WERI-Rb-1 (cell line): ENCODE data around the gene SNAP25.

Experiments
- DNase-seq: peaks from one replicate; pipeline ENCODE4 v3.0.0-alpha.2; 2020
- H3K27ac ChIP-seq: fragments of 250-450 bp; sonication (Bioruptor Pico); 2 replicates; pipeline ENCODE4 v1.5.1; 2020; ENCODE audit warnings: mild to moderate bottlenecking, moderate library complexity
- H3K27me3 ChIP-seq: fragments of 250-450 bp; sonication (Bioruptor Pico); 2 replicates; pipeline ENCODE4 v1.5.1; 2021; ENCODE audit warnings: mild to moderate bottlenecking, low read depth, moderate library complexity; ENCODE audit not compliant: insufficient read depth, severe bottlenecking
- H3K36me3 ChIP-seq: fragments of 250-450 bp; sonication (Bioruptor Pico); 2 replicates; pipeline ENCODE4 v1.5.1; 2020; ENCODE audit warnings: mild to moderate bottlenecking, moderate library complexity
- H3K4me3 ChIP-seq: 2 replicates; pipeline ENCODE4 v1.5.1; 2011; ENCODE audit warnings: low read depth, mild to moderate bottlenecking, control low read depth, low read length
- H3K9me3 ChIP-seq: fragments of 250-450 bp; sonication (Bioruptor Pico); 2 replicates; pipeline ENCODE4 v1.5.1; 2021; ENCODE audit warnings: mild to moderate bottlenecking, moderate library complexity; ENCODE audit not compliant: severe bottlenecking
- CTCF ChIP-seq: IDR thresholded peaks from 2 replicates; pipeline ENCODE4 v1.5.1; 2011; ENCODE audit warnings: low read depth, mild to moderate bottlenecking, control low read depth, inconsistent platforms, low read length

The SNAP25 gene

GRCh38 chr20:10330071-10330470 lies 111.4 kb downstream of the SNAP25 start:
- Histone ChIP-seq H3K4me3 (no peak overlapping the region), H3K9me3 (no peaks in the 10 kb centered on the region), H3K36me3 (no peaks in the 10 kb centered on the region), H3K27ac (no peak overlapping the region), H3K27me3 (no peaks in the 10 kb centered on the region)
- no peak for DNase-seq
- TF ChIP-seq CTCF: no peak

GRCh38 chr20:10332656-10333415 lies 114.2 kb downstream of the SNAP25 start:
- no peak overlapping the region for H3K4me3 ChIP-seq
- DNase-seq: no peak
- no peak overlapping the region for H3K27ac ChIP-seq
- H3K36me3 ChIP-seq: no peaks in the 10 kb centered on the region
- no peak for TF ChIP-seq CTCF
- H3K27me3 ChIP-seq: no peaks in the 10 kb centered on the region
- no peaks in the 10 kb centered on the region for H3K9me3 ChIP-seq

- Histone ChIP-seq H3K27ac (no peak overlapping the region), H3K27me3 (no peaks in the 10 kb centered on the region), H3K4me3 (no peak overlapping the region), H3K9me3 (no peaks in the 10 kb centered on the region), H3K36me3 (no peaks in the 10 kb centered on the region)
- DNase-seq: no peak
- no peak for TF ChIP-seq CTCF
These were observed 118.5 kb downstream of the SNAP25 start for GRCh38 chr20:10336959-10337729.

GRCh38 chr20:10338426-10339180 lies 120.0 kb downstream of the SNAP25 start:
- H3K9me3 ChIP-seq: no peaks in the 10 kb centered on the region
- no peak overlapping the region for H3K4me3 ChIP-seq
- no peaks in the 10 kb centered on the region for H3K36me3 ChIP-seq
- no peaks in the 10 kb centered on the region for H3K27me3 ChIP-seq
- TF ChIP-seq CTCF: no peak
- H3K27ac ChIP-seq: no peak overlapping the region
- DNase-seq: no peak

DNA sequence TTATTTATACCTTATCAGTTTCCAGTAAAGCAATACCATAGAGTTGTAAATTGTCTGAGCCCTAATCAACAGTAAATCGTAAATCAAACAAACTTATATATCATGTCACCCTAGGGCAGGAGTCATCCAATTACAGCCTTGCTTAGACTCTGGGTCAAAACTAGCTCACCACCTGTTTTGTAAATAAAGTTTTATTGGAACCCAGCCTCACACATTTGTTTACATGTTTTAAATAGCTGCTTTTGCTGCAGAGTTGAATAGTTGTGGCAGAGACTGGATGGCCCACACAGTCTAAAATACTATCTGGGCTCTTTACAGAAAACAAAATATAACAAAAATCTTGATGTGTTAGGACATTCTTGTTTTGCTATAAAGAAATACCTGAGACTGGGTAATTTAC lies 121.0 kb downstream of the SNAP25 start:
- no peaks in the 10 kb centered on the region for H3K27me3 ChIP-seq
- no peak overlapping the region for H3K27ac ChIP-seq
- TF ChIP-seq CTCF: no peak
- no peaks in the 10 kb centered on the region for H3K36me3 ChIP-seq
- H3K4me3 ChIP-seq: no peak overlapping the region
- no peak for DNase-seq
- no peaks in the 10 kb centered on the region for H3K9me3 ChIP-seq
